HL-60 (cell line): ENCODE measurements around the gene OSCAR.

Experiments used
- DNase-seq, 2 experiments: peaks; one replicate each; pipeline ENCODE4 v3.0.0-alpha.2; 2010 to 2020; ENCODE audit warnings: low read depth in 1 of 2, low spot score in 1 of 2
- H3K27ac ChIP-seq: fragments of 250-450 bp; sonication (Bioruptor Pico); replicated peaks from 2 replicates; pipeline ENCODE4 v1.5.1; 2020; ENCODE audit warnings: mild to moderate bottlenecking, moderate library complexity
- H3K27me3 ChIP-seq: fragments of 250-450 bp; sonication (Bioruptor Pico); 2 replicates; pipeline ENCODE4 v1.5.1; 2021; ENCODE audit warnings: mild to moderate bottlenecking, moderate library complexity; ENCODE audit not compliant: insufficient read depth, poor library complexity, severe bottlenecking
- H3K4me3 ChIP-seq: replicated peaks from 2 replicates; pipeline ENCODE4 v1.5.1; 2011; ENCODE audit warnings: mild to moderate bottlenecking, control low read depth, low read length; ENCODE audit not compliant: insufficient read depth
- GABPA ChIP-seq: IDR thresholded peaks from 2 replicates; pipeline ENCODE4 v1.6.1; 2012; ENCODE audit warnings: low read depth
- POLR2AphosphoS5 ChIP-seq: IDR thresholded peaks from 2 replicates; pipeline ENCODE4 v1.6.1; 2012; ENCODE audit warnings: low read depth
- SPI1 ChIP-seq: IDR thresholded peaks from 2 replicates; pipeline ENCODE4 v1.6.1; 2012; ENCODE audit warnings: low read depth, mild to moderate bottlenecking, borderline replicate concordance
- long read RNA-seq: library from polyadenylated mRNA; unstranded; transcript quantifications from one replicate; pipeline ENCODE4 v2.0.0, GENCODE V29; 2020
- TF ChIP-seq, protein P1 (sequence below): IDR thresholded peaks from one replicate; pipeline ENCODE4 v1.5.1; 2011; ENCODE audit warnings: low read length, control low read depth, inconsistent platforms; ENCODE audit not compliant: insufficient read depth
- TF ChIP-seq, protein P2 (sequence below): IDR thresholded peaks from 2 replicates; pipeline ENCODE4 v1.6.1; 2012; ENCODE audit warnings: low read depth; ENCODE audit not compliant: insufficient replicate concordance

Gene OSCAR, protein sequence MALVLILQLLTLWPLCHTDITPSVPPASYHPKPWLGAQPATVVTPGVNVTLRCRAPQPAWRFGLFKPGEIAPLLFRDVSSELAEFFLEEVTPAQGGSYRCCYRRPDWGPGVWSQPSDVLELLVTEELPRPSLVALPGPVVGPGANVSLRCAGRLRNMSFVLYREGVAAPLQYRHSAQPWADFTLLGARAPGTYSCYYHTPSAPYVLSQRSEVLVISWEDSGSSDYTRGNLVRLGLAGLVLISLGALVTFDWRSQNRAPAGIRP
- long read RNA-seq, transcript OSCAR-204 (5 exons, 1,389 nt) = major isoform, 21 of 86 reads
- long read RNA-seq, transcript OSCAR-202 (4 exons, 1,375 nt) = minor isoform, 7 of 86 reads
- long read RNA-seq, transcript OSCAR-207 (3 exons, 1,826 nt) = minor isoform, 8 of 86 reads
- long read RNA-seq, partial matches to known transcripts = 39 of 86 reads
- long read RNA-seq, other reads (novel, unspliced or antisense) = 11 of 86 reads

DNA sequence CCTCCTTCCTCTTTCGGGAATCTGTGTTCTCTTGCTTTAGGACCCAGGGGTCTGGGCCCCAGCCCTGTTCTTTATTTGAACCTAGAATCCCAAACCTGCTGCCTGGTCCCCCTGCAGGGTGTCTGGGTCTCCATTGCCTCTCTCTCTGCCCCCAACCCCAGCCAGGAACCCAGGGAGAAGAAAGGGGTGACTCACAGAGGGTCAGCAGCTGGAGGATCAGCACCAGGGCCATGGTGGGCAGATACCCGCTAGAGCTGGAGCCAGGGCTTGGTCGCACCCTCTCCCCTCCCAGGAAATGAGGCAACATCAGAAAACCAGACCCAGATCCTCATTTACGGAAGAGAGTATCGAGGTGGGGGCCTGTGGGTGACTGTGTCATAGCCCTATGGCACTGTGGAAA lies at the start of gene OSCAR:
OSCAR (minus strand) TSS at position 243 of the 400 bp plus-strand sequence; CDS start at position 232, 11 bp downstream.
- TF ChIP-seq POLR2AphosphoS5 (peak; percentile 75; the same call in 1 of the 2 replicates), SPI1 (peak; percentile 81; the same call in 1 of the 2 replicates)
- TF ChIP-seq, protein P1, sequence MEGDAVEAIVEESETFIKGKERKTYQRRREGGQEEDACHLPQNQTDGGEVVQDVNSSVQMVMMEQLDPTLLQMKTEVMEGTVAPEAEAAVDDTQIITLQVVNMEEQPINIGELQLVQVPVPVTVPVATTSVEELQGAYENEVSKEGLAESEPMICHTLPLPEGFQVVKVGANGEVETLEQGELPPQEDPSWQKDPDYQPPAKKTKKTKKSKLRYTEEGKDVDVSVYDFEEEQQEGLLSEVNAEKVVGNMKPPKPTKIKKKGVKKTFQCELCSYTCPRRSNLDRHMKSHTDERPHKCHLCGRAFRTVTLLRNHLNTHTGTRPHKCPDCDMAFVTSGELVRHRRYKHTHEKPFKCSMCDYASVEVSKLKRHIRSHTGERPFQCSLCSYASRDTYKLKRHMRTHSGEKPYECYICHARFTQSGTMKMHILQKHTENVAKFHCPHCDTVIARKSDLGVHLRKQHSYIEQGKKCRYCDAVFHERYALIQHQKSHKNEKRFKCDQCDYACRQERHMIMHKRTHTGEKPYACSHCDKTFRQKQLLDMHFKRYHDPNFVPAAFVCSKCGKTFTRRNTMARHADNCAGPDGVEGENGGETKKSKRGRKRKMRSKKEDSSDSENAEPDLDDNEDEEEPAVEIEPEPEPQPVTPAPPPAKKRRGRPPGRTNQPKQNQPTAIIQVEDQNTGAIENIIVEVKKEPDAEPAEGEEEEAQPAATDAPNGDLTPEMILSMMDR = no peak
- no peaks in the 10 kb centered on the region for H3K27me3 ChIP-seq
- DNase-seq = peak in 1 of 2 experiments; percentile 90
- peak within 1 kb of the TSS; percentile 78 for H3K27ac ChIP-seq
- peak within 1 kb of the TSS; percentile 49 for H3K4me3 ChIP-seq

DNA sequence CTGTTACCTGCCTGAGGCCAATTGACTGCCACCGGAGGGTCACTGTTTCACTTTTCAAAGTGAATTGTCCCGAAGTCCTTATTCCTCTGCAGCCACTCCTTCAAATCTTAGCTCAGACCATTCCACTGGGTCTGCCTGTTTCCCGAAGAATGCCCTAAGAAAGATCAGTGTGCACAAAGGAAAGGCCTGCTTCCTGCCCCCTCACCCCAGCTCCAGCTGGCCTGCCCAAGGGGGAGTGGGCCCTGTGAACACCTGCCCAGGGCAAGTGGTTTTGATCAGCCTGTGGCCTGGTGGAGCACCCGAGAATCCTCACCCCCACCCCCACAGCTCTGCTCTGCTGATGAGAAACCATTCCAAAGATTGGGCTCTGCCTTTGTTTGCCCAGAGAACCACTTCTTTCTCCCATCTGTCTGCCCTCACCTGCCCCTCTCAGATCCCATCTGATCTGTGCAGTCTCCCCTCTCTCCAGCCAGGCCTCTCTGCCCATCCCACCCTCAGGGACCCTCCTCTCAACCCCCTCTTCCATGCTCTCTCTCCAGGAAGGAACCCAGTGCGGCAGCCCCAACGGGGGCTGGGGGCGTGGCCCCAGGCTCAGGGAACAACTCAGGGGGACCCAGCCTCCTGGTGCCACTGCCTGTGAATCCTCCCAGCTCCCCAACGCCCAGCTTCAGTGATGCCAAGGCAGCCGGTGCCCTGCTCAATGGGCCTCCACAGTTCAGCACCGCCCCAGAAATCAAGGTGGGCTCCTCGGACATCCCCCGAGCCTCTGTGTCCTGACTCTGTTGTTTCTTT lies 48.6 kb upstream of the OSCAR start:
- H3K27me3 ChIP-seq = no peaks in the 10 kb centered on the region
- DNase-seq = no peak
- H3K4me3 ChIP-seq = no peak overlapping the region
- no peak overlapping the region for H3K27ac ChIP-seq
- TF ChIP-seq GABPA = no peak
- TF ChIP-seq, protein P1 = no peak

DNA sequence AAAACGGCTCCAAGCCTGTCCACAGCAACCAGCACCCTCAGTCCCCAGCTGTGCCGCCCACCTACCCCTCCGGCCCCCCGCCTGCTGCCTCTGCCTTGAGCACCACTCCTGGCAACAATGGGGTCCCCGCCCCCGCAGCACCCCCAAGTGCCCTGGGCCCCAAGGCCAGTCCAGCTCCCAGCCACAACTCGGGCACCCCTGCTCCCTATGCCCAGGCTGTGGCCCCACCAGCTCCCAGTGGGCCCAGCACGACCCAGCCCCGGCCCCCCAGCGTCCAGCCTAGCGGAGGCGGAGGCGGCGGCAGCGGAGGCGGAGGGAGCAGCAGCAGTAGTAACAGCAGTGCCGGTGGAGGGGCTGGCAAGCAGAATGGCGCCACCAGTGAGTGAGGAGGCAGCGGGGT lies 47.6 kb upstream of the OSCAR start:
- H3K27me3 ChIP-seq = no peaks in the 10 kb centered on the region
- no peak overlapping the region for H3K27ac ChIP-seq
- no peak for TF ChIP-seq POLR2AphosphoS5
- no peak for TF ChIP-seq GABPA
- TF ChIP-seq, protein P1 = no peak
- TF ChIP-seq SPI1 = no peak
- TF ChIP-seq, protein P2, sequence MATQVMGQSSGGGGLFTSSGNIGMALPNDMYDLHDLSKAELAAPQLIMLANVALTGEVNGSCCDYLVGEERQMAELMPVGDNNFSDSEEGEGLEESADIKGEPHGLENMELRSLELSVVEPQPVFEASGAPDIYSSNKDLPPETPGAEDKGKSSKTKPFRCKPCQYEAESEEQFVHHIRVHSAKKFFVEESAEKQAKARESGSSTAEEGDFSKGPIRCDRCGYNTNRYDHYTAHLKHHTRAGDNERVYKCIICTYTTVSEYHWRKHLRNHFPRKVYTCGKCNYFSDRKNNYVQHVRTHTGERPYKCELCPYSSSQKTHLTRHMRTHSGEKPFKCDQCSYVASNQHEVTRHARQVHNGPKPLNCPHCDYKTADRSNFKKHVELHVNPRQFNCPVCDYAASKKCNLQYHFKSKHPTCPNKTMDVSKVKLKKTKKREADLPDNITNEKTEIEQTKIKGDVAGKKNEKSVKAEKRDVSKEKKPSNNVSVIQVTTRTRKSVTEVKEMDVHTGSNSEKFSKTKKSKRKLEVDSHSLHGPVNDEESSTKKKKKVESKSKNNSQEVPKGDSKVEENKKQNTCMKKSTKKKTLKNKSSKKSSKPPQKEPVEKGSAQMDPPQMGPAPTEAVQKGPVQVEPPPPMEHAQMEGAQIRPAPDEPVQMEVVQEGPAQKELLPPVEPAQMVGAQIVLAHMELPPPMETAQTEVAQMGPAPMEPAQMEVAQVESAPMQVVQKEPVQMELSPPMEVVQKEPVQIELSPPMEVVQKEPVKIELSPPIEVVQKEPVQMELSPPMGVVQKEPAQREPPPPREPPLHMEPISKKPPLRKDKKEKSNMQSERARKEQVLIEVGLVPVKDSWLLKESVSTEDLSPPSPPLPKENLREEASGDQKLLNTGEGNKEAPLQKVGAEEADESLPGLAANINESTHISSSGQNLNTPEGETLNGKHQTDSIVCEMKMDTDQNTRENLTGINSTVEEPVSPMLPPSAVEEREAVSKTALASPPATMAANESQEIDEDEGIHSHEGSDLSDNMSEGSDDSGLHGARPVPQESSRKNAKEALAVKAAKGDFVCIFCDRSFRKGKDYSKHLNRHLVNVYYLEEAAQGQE = no peak
- no peak for DNase-seq
- no peak overlapping the region for H3K4me3 ChIP-seq

DNA sequence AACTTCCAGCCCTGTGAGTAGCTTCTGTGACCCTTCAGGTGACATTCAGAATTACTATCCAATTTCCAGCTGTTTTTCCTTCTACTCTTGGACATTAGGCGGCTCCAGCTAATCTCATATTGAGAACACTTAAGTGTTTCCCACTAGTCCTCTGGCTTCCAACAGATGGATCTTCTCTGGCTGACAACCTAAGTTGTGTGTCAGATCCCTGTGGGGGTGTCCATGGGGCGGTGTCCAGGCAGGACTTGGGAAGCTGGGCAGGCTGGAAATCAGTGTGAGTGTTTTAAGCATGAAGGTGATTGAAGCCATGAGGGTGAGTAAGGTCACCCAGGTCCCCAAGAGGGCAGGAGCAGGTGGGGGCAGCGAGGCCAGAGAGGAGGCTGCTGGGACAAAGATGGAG lies 47.1 kb upstream of the OSCAR start:
- Histone ChIP-seq H3K4me3 (no peak overlapping the region), H3K27me3 (no peaks in the 10 kb centered on the region), H3K27ac (no peak overlapping the region)
- TF ChIP-seq, protein P2 = no peak
- TF ChIP-seq GABPA (no peak), POLR2AphosphoS5 (no peak), SPI1 (no peak)
- TF ChIP-seq, protein P1 = no peak
- no peak for DNase-seq
